ENCODE data around the gene FUOM.

FUOM gene

GRCh38 chr10:133366130-133366478, 8.3 kb upstream of the FUOM start:
- no peak for DNase-seq

- DNase-seq = no peak
Measured at GRCh38 chr10:133365461-133366129, 7.8 kb upstream of the FUOM start.

- no peak for DNase-seq
Measured at GRCh38 chr10:133364645-133365431, 7.0 kb upstream of the FUOM start.

GRCh38 chr10:133362846-133363245, 5.0 kb upstream of the FUOM start:
- DNase-seq = no peak

DNA sequence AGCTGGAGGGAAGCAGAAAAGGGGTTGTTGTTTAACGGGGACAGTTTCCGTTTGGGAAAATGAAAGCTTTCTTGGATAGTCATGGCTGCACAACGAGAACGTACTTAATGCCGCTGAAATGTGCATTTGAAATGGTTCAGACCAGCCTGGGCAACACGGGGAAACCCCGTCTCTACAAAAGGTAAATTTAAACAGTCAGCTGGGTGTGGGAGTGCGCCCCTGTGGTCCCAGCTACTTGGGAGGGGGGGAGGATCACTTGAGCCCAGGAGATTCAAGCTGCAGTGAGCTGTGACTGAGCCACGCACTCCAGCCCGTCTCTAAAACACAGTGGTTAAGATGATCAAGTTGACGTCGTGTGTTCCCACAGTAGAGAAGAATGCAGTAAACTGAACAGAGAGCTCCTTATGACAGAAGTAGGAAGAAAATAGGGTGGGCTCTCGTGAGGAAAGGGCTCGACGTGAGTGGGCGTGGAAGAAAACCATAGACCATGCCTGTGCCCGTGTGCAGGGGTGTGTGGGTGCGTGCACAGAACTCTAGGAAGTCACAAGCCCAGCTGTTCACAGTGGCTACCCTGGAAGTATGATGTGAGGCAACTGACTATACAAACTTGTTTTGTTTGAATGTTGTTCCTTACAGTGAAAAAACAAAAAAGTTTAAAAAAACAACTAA, 4.1 kb upstream of the FUOM start:
- DNase-seq = peak; percentile 10

DNA sequence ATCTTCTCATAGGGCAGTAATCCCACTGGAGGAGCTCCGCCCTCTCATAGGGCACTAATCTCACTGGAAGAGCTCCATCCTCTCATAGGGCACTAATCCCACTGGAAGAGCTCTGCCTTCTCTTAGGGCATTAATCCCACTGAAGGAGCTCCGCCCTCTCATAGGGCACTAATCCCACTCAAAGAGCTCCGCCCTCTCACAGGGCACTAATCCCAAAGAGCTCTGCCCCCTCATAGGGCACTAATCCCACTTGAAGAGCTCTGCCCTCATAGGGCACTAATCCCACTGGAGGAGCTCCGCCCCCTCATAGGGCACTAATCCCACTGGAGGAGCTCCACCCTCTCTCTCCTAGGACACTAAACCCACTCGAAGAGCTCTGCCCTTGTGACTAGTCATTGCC, 3.4 kb upstream of the FUOM start:
- no peak for DNase-seq

DNA sequence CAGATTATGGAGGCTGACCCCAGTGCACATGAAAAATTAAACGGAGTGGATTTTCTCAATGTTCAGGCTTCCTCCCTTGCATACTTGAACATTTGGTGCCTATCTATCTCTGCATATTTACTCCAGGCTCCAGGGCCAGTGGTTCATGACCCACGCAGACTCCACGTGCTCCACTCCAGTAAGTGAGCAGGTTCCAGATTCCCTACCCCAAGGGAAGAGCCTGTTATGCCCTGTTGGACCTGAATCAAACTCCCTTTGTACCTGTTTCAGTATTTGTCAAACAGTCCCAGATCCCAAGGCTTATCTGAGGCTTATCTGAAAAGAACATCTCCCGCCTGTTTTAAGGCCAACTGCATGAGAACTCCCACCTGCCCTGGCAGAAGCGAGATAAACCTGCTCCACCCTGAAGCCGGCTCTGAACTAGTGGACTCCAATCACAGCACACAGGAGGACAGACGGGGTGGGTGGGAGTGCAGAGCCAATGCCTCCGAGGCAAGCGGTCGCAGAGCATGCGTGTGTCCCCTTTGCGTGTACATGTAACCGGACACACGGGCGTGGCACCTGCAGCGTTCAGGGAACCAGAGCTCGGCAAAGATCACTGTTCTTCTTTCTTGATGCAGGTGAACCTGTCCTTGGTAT, 2.3 kb upstream of the FUOM start:
- DNase-seq = no peak

DNA sequence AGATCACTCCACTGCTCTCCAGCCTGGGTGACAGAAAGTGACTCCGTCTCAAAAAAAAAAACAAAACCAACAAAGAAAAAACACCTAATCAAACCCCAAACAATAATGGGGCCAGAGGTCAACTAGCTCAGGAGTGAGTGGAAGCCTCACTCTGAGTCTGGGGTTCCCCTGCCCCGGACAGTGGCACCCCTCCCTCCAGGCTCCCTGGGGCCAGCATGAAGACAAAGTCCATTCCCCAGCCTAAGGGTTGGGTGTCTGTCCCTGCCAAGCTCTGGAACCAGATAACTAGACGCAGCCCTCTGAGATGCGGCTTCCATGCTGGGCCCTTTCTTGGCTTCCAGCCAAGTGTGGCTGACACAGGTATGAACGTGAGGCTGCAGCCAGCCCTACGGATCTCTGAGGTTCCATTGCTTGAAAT, 1.7 kb upstream of the FUOM start:
- DNase-seq = no peak

GRCh38 chr10:133358925-133359310, 1.1 kb upstream of the FUOM start:
- no peak for DNase-seq

GRCh38 chr10:133358162-133358924, 524 bp upstream of the FUOM start:
- no peak for DNase-seq

DNA sequence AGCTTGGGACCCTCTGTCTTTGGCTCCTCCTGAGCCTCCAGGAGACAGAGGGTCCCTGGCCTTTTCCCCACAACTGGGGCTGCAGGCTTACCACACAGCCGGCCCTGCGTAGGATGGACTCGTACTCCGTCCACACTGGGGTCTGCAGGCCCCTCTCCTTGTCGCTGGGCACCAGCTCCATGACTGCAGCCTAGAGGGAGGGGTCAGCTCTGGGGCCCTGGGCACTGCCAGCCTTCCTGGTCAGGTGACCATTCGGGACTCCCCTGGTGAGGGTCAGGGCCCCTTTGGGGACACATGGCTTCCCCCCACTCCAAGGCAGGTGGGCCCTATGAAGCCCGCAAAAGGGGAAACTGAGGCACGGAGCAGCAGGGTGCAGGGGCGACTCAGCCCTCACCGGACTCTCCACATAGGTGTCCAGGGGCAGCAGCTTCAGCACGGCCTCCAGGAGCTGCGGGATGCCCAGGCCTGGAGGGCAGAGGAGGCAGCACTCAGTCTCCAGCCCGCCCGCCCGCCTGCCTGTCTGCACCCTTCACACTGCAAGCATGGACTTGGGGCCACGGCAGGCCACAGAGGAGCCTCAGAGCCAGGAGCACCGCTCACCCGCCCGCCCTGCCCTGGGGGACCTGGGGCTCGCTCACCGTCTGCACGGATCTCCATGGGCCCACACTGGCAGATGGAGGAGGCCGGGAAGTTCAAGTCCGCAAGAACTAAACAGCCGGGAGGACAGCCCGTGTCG, 1.1 kb downstream of the FUOM start:
- DNase-seq = no peak

GRCh38 chr10:133355991-133356390, 1.8 kb downstream of the FUOM start:
- DNase-seq = no peak

- no peak for DNase-seq
Measured at GRCh38 chr10:133355266-133355665, 2.6 kb downstream of the FUOM start.

GRCh38 chr10:133354672-133355240, 3.1 kb downstream of the FUOM start:
- no peak for DNase-seq

GRCh38 chr10:133353988-133354605, 3.7 kb downstream of the FUOM start:
- no peak for DNase-seq

DNA sequence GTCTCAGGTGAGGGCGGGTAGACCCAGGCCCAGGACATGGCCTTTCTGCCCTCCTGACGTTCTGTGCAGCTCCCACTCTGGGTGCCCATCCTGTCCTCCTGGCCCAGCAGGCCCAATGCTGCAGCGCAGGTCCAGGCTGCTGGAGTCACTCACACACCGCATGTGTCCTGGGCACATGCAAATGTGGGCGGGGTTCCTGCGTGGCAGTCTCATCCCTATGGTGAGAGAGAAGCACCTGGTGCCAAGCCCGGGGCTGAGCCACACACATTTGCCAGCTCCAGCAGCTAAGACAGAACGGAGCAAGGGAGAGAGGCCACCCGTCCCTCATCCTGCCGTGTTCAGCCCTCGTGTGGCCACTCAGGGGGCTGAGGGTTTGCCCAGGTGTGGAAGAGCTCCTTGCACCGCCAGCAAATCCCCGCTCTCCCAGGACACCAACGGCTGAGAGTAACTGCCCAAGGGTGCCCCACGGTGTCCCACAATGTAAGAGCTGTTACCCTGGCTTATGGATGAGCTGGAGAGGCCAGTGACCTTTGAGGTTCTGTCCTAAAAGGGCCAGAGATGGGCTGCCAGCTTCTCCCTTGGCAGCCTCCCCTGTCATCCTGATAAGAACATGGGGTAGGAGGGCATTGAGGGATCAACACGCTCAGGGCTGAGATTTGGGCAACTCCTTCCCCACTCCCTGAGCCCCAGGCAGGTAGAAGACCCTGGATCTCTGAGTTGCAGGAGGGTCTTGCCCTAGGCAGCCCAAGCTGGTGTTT, 4.4 kb downstream of the FUOM start:
- DNase-seq = no peak

- no peak for DNase-seq
Measured at GRCh38 chr10:133351408-133352318, 6.2 kb downstream of the FUOM start.

DNA sequence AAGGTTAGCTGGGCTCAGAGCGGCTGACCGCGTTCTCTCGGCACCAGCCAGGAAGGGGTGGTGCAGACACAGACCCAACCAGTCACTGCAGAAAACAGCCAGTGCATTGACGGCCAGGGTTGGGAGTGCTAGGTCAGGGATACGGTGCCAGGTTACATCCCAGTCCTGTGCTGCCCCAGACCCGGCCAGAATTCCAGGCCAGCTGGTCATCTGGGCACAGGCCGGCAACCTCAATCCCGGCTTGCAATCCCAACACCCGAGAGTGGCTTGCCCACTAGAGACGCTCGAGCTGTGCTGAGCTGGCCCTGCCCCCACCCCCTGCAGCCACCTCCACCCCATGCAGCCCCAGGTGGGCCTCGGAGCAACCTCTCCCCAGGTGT, 6.9 kb downstream of the FUOM start:
- DNase-seq = no peak

- no peak for DNase-seq
Measured at GRCh38 chr10:133350283-133350949, 7.4 kb downstream of the FUOM start.
